ENCODE results near the gene CBY2.
A peak's percentile ranks its signal among the peaks of the same experiment; 100 is the strongest.
"Not testable (repeated sequence)": the region's sequence is repeated elsewhere in the genome, so short reads cannot be mapped to it uniquely, and the experiment has no call there.

Gene CBY2

GRCh38 chr13:45748941-45749759 is 47.0 kb downstream of the CBY2 start:
- peak; percentile 79 for DNase-seq (ENCODE audit: low spot score)

GRCh38 chr13:45750566-45750965 is 48.4 kb downstream of the CBY2 start:
- DNase-seq (ENCODE audit: low spot score): no peak

- DNase-seq (ENCODE audit: low spot score): no peak
Observed at GRCh38 chr13:45751885-45752284, 49.8 kb downstream of the CBY2 start.

GRCh38 chr13:45752510-45752909 is 50.4 kb downstream of the CBY2 start:
- DNase-seq (ENCODE audit: low spot score): no peak

- not testable (repeated sequence) for DNase-seq (ENCODE audit: low spot score)
Observed at GRCh38 chr13:45756498-45756897, 54.4 kb downstream of the CBY2 start.

- not testable (repeated sequence) for DNase-seq (ENCODE audit: low spot score)
Observed at GRCh38 chr13:45757589-45757988, 55.5 kb downstream of the CBY2 start.

- DNase-seq (ENCODE audit: low spot score): no peak
Observed at GRCh38 chr13:45763419-45763818, 61.3 kb downstream of the CBY2 start.

Data from D341Med (cell line).